Muscle of arm (tissue), 12 donors: ENCODE results near the gene WDFY2. TPM values are rescaled to one million over a fixed set of nuclear protein-coding genes. Genes with fewer than 3 reads are reported as not detected.
"Not testable (repeated sequence)": the region's sequence is repeated elsewhere in the genome, so short reads cannot be mapped to it uniquely, and the experiment has no call there.

Experiments used
- DNase-seq: peaks from one replicate; pipeline ENCODE4 v3.0.0-alpha.2; 2013
- polyA plus RNA-seq, 12 donors: library from polyadenylated mRNA; unstranded; fragments of 120-200 nt; gene quantifications; one replicate each; pipeline ENCODE4 v1.2.1, GENCODE V29; 2013; ENCODE audit not compliant: insufficient read length in 12 of 12

Gene WDFY2
- polyA plus RNA-seq, 12 donors: 5.5 to 29.5 (median 9.5) TPM; not detected in 1

DNA sequence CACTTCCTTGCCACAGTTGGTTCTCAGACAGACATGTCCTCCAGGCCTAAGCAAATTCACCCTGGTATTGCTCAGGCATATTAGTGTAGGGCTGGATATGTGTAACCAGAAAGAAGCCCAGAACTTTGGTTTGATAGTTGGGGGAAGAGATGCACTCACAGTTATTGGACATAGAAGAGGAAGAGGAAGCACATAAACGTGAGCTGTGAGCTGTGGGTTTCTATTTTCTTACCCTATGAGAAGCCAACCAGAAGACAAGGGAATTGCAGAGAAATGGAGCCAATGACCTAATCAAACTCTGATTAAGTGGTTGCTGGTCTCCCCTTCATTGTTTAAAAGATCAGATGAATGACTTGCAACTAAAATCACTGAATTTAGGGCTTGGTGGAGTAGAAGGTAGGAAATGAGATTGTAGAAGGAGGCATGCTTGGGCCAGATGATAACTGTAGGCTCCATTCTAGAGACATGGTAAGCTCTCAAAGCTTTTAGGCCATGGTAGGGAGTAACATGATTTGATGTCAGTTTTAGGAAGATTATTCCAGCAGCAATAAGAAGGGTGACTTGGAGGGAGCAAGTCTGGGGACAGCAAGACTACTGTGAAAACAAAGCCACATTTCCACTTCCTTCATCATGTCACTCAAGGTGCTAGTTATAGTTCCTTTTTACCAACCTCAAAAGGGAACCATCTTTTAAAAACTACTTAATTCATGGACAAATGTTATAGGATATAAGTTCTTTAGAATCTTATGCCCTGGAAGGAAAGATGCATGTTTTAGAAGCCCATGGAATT is 24.1 kb upstream of the WDFY2 start:
- DNase-seq: no peak

GRCh38 chr13:51562011-51562671 is 22.1 kb upstream of the WDFY2 start:
- DNase-seq: no peak

- DNase-seq: no peak
Measured at GRCh38 chr13:51564252-51564651, 20.0 kb upstream of the WDFY2 start.

- DNase-seq: no peak
Measured at GRCh38 chr13:51564671-51565070, 19.6 kb upstream of the WDFY2 start.

DNA sequence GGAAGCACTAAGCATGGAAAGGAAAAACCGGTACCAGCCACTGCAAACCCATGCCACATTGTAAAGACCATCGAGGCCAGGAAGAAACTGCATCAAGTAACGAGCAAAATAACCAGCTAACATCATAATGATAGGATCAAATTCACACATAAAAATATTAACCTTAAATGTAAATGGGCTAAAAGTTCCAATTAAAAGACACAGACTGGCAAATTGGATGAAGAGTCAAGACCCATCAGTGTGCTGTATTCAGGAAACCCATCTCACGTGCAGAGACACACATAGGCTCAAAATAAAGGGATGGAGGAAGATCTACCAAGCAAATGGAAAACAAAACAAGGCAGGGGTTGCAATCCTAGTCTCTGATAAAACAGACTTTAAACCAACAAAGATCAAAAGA is 15.3 kb upstream of the WDFY2 start:
- DNase-seq: not testable (repeated sequence)

GRCh38 chr13:51576754-51577153 is 7.5 kb upstream of the WDFY2 start:
- DNase-seq: no peak

DNA sequence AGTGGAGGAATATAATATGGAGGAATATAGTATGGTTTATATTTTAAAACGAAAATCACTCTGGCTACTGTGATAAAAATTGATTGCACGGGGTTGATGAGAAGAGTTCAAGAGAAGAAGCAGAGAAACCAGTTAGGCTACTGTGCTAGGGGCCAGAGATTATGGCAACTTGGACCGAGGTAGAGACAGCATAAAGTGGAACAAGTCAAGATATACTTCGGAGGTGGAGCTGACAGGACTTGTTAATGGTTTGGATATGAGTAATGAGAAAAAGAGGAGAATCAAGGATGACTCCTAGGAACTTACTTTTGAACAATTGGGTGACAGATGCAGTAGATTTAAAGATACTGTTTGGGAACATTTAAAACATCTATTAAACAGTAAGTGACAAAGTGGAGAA is 6.6 kb upstream of the WDFY2 start:
- DNase-seq: no peak

DNA sequence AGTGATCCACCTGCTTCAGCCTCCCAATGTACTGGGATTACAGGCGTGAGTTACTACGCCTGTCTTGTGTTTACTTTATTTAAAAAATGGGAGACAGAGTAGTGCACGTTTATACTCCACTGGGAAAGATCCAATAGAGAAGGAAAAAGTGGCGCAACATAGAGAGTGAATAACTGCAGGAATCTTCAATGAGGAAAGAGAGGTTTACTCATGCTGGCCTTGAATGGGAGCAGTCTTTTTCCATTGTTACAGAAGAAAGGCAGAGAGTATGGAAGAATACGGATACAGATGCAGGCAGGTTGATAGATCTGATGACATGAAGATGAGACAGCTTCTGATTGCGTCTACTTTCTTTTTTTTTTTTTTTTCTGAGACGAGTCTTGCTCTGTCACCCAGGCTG is 4.6 kb upstream of the WDFY2 start:
- no peak for DNase-seq

- no peak for DNase-seq
Measured at GRCh38 chr13:51581148-51581820, 3.0 kb upstream of the WDFY2 start.

GRCh38 chr13:51583469-51583874 is 790 bp upstream of the WDFY2 start:
- no peak for DNase-seq

DNA sequence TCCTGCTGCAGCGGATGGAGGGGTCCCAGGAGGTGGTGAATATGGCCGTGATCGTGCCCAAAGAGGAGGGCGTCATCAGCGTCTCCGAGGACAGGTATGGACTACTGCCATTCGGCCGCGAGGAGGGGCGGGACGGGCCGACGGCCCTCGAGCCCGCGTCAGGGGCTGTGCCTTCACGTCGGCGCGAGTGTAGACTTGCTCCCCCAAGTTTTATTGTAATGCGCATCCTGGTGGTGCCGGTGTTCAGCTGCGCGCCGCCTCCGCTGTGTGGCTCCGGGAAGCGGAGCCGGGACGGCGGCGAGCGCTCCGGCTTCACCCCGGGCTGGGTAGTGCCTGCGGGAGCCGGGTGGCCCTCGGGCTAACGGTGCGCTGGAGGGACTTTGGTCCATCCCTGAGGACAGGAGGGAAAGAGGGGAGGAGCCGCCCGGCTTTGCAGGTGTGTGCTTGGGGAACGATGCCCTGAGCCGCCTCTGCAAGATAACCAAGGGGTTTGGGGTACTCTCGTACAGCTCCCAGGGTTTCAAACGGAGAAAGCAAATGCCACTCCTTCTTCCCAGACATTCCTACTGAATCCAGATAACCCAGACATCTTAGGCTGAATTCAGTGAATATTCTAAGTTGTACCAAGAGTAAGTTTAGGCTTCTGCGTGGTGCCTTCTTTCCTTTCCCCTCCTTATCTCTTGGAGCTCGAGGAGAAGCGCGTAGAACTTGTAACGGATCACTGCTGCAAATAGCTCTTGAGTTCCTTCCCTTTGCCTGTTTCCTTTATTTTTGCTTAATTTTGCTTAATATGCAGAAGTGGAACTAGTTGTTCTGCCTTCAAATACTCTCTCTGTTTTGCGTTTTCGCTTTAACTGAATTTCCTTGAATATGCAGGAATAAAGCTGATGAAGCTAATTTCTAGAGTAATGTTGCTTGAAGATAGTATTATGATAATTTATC is 740 bp downstream of the WDFY2 start:
- DNase-seq: peak; percentile 61

DNA sequence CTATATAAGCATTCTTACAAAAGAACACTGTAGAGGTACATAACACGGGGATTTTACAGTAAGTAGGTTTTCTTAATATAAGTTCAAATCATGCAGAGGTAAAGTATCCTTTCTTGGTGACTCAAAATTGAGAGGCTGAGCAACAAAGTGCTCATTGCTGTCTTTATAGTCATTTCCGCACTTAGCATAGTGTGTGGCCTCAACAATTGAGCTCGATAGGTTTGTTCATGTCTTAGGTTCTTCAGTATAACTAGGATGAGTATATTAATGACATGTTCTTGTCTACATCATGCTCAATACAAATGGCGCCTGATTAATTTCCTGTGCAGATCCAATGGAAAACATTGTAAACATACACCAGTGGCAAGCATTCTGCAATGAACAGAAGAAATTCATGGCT is 1.4 kb downstream of the WDFY2 start:
- DNase-seq: no peak

DNA sequence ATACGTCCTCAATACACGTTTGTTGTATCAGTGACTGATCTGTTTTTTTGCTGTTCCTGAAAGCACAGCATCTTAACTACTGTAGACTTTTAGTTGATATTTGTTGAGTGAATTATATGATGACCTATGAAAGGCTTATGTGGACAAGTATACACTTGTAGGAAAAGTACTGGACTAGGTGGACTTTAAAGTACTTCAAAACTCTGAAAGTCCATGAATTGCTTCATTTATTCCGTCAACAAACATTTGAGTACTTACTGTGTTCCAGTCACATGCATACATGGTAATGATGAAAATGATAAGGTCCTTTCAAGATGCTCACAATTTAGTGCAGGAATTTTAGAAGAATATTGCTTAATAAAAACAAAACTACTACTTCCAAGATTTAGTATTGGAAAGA is 3.1 kb downstream of the WDFY2 start:
- no peak for DNase-seq

GRCh38 chr13:51588406-51588949 is 4.2 kb downstream of the WDFY2 start:
- DNase-seq: no peak

GRCh38 chr13:51589793-51590192 is 5.5 kb downstream of the WDFY2 start:
- DNase-seq: no peak

DNA sequence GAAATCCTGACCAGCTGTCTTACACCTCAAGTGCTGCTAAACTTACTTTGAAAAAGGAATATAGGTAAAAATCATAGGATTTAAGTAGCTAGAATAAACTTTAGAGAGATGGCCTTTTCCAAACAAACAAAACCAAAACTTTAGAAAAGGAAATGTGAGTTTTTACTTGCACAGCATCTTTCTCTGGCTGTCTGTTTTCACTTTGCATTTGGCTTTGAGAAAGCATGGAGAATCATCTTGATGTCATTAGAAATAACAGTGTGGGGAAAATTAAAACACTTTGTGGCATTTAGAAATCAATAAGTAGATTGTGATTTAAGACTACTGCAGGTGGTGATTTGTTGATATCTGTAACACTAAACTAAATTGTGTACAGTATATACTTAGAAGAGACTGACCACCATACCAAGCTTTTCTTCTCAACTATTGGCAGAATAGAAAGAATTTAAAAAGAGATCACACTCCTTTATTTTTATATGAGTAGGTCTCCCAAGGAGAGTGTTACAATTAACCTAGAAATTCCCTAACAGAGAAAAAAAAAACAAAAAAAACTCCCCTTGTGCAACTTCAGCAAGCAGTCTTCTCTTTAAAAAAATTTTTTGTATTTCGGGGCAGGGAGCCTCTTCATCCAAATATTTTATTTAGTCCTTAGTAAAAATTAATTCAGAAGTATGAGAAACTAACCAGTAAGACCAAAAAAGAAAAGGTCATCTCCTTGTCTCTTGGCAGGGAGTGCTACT is 6.1 kb downstream of the WDFY2 start:
- DNase-seq: no peak

- peak; percentile 27 for DNase-seq
Measured at GRCh38 chr13:51590971-51591627, 6.8 kb downstream of the WDFY2 start.

DNA sequence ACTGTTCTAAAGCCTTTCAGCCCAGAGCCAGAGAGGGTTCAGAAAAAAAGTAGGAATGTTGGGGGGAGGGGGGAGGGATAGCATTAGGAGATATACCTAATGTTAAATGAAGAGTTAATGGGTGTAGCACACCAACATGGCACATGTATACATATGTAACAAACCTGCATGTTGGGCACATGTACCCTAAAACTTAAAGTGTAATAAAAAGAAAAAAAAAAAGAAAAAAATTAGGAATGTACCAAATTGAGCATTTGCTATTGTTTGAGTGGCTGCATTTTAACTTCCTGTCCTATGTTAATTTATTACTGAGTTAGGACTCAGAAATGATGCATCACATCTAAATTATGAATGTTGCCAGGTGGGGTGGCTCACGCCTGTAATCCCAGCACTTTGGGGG is 7.7 kb downstream of the WDFY2 start:
- DNase-seq: not testable (repeated sequence)

- no peak for DNase-seq
Measured at GRCh38 chr13:51594432-51594831, 10.2 kb downstream of the WDFY2 start.

GRCh38 chr13:51595416-51595815 is 11.2 kb downstream of the WDFY2 start:
- no peak for DNase-seq
